ENCODE measurements around the gene TEN1.

TEN1 gene

DNA sequence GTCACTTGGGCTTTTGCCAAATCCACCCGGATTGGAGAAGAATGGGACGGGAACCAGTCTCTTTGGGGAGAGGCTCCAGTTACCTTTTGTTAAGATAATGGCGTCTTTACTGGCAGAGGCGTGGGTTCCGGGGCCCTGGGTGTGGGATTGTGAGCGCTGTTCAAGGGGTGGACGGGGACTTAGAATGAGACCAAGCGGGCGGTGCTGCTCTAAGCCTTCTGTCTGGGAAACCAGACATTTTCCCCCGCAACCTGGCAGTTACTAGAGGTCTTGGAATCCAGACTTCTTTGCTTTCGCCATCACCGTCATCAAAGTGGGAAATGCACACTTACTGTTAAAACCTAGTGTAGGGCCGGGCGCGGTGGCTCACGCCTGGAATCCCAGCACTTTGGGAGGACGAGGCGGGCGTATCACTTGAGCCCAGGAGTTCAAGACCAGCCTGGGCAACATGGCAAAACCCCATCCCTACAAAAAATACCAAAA, 706 bp downstream of the TEN1 start:
- no peak for DNase-seq

DNA sequence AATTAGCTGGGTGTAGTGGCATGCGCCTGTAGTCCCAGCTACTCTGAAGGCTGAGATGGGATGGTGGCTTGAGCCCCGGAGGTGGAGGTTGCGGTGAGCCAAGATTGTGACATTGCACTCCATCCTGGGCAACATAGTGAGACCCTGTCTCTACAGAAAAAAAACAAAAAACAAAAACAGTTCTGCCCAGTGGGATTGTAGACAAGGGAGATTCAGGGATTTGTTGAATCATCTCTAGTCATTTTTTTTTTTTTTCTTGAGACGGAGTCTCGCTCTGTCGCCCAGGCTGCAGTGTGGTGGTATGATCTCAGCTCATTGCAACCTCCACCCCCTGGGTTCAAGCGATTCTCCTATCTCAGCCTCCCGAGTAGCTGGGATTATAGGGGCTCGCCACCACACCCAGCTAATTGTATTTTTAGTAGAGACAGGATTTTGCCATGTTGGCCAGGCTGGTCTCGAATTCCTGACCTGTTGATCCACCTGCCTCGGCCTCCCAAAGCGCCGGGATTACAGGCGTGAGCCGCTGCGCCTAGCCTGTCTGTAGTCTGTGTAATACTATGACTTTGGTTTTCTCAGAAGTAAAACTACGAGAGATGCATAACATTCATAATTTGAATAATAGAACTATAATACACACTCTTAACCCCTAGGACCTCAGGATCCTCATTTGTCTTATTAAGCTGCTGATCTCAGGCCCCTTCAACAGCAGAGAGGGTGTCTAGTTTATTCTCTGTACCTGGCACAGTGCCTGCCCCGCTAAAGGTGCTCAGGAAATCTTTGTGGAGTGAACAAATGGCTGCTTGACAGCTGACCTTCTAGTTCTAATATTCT, 1.4 kb downstream of the TEN1 start:
- no peak for DNase-seq

DNA sequence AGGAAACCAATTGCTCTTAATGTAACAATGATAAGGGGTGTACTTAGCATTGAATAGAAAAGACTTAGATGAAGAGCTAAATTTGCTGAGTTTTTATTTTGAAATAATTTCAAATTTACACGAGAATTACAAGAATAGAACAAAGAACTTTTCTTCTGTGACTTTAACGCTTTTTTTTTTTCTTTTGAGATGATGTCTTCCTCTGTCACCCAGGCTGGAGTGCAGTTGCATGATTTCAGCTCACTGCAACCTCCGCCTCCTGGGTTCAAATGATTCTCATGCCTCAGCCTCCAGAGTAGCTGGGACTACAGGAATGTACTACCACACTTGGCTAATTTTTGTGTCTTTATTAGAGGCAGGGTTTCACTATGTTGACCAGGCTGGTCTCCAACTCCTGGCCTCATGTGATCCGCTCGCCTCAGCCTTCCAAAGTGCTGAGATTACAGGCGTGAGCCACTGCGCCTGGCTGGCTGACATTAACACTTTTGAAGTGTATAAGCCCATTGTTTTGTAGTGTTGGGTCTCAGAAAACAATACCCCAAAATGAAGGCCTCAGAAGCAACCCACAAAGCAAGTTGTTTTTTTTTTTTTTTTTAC, 2.1 kb downstream of the TEN1 start:
- DNase-seq: no peak

GRCh38 chr17:75983501-75984181, 4.6 kb downstream of the TEN1 start:
- no peak for DNase-seq

- no peak for DNase-seq
Observed at GRCh38 chr17:75985986-75986385, 6.9 kb downstream of the TEN1 start.

GRCh38 chr17:75987041-75987440, 8.0 kb downstream of the TEN1 start:
- no peak for DNase-seq

DNA sequence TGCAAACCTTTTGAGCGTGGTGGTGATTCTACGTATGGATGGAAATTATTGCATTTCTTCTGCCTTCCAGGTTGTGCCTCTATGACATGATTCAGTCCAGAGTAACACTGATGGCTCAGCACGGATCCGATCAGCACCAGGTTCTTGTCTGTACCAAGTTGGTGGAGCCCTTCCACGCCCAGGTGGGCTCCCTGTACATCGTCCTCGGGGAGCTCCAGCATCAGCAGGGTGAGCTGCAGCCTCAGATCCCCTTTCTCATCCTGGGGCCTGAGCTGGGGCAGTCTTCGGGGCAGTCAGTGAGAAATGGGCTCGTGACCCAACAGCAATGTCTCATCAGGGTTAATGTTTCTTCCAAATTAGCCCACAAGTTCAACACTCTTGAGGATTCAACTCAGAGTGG, 12.4 kb downstream of the TEN1 start:
- DNase-seq: no peak

GRCh38 chr17:75994802-75995370, 15.8 kb downstream of the TEN1 start:
- no peak for DNase-seq

DNA sequence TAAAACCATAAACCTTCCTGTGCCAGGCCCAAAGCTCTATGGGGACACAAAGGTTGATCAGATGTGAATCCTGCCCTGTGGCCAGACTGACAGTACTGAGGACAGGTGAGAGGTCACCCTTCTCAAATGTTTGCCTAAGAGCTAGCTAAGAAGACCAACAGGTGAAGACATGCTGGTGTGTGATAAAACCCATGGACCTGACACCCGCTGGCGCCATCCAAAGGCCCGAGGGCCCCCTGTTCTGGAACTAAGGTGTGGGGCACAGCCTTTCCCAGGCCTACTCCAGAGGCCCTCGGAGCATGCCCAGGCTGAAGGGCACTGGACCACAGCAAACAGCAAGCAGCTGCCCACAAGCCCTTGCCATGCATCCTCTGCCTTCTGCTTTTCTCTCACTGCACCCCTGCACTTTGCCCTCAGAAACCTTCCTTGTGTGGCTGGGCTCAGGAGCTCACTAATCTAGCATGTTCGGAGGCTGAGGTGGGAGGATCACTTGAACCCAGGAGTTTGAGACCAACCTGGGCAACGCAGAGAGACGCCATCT, 16.4 kb downstream of the TEN1 start:
- no peak for DNase-seq

DNA sequence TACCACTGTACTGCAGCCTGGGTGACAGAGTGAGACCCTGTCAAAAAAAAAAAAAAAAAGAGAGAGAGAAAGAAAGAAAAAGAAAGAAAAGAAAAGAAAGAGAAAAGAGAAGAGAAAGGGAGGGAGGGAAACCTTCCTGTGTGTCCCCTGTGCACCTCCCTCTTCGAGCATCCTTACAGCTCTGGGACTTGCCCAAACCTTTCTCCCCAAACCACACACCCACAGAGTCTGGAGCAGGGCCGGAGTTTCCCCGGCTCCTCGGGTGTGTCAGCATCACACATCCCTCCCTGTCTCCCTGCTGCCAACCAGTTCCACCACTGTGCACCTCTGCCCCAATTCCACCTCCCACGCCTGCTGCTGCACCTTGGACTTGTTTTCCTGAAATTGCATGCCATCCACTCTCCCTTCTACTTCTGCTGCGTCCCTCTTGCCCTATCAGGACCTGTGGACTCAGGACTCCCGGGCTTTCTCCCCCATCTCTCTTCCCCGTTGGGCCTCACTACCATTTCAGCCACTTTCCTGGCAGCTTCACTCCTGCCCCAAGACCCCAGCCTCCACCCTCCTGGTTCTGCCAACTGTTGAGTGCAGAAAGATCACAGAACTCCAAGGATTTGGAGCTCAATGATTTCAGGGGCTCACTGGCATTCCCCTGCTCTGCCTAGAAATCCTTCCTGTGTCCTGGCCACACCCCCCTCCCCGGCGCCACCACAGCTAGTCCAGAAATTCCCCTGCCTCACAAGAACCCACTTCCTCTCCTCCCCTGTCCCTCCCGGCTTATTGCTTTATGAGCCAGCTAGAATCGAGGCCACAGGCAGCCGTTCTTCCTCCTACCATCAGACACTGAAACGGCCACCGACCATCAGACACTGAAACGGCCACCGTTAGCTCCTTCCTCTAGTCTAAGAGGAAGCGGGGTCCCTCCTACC, 17.9 kb downstream of the TEN1 start:
- no peak for DNase-seq

GRCh38 chr17:75998327-75998795, 19.3 kb downstream of the TEN1 start:
- no peak for DNase-seq

DNA sequence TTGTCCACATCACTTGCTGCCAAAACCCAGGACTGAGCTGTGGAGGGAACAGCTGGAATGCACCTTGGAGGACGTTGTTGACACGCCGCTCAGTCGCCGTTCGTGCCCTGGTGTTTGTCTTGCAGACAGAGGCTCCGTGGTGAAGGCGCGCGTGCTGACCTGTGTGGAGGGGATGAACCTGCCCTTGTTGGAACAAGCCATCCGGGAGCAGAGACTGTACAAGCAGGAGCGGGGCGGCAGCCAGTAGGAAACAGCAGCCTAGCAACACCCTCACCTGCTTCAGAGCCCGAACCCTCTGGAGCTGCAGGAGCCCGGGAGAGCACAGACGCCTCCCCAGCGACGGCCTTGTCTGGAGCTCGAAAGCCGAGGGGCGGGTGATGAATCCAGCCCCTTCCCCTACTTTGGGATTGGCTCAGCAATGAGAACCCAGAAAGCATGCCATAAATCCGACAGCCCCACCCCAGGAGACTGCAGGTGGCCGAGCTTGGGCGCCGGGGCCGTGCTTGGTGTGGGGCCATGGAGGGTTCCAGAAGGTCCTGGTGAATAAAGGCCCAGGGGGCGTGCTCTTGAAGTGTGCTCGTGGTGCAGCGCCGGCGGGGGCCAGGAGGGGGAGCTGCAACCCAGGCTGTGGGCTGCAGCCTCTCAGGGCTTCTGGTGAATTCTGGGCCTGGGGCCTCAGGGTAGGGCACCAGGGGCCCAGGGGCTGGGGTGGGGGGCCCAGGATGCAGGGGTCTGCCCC, 21.1 kb downstream of the TEN1 start:
- peak; percentile 54 for DNase-seq

DNA sequence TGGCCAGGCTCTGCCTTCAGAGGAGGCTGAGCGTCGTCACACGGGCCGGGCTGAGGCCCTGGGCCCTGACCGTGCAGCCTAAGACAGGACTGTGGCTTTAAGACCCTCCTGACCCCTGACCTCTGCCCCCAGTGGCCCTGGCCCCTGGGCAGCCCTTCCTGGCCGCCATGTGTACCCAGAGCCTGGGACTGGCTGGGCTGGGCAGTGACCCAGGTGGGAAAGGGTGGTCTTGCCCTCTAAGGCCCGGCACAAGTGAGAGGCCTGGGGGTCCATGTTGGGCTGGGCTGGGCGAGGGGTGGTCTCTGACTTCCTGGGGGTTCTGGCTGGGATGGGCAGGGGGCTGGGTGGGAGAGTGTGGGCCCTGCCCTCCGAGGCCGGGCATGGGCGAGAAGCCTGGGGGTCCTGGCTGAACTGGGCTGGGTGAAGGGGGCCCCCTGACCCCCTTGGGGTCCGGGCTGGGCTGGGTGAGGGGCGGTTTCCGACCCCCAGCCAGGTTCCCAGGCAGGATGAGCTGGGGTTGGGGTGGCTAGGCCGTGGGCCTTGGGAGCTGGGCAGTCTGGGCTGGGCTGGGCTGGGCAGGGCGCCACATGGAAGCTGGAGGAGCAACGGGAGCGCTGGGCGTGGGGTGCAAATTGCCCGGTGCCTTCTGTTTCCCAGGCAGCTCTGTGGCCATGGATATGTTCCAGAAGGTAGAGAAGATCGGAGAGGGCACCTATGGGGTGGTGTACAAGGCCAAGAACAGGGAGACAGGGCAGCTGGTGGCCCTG, 21.9 kb downstream of the TEN1 start, which contains the start of gene CDK3:
CDK3 (plus strand) TSS at position 101 of the 767 bp plus-strand sequence; CDS start at position 672, 571 bp downstream.
- no peak for DNase-seq

GRCh38 chr17:76002100-76002499, 23.1 kb downstream of the TEN1 start:
- DNase-seq: no peak

DNA sequence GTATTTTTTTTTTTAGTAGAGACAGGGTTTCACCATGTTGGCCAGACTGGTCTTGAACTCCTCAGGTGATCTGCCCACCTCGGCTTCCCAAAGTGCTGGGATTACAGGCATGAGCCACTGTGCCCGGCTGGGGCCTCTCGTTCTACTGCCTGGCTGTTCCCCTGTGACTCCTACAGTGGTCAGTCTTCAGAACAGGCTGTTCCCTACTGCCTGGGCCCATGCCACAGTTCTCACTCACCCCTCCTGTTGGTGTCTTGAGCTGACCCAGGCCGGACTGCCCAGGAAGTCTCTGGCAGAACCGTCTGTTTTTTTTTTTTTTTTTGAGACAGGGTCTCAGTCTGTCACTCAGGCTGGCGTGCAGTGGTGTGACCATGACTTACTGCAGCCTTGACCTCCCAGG, 24.9 kb downstream of the TEN1 start:
- DNase-seq: no peak

- DNase-seq: no peak
Observed at GRCh38 chr17:76004750-76005262, 25.8 kb downstream of the TEN1 start.

DNA sequence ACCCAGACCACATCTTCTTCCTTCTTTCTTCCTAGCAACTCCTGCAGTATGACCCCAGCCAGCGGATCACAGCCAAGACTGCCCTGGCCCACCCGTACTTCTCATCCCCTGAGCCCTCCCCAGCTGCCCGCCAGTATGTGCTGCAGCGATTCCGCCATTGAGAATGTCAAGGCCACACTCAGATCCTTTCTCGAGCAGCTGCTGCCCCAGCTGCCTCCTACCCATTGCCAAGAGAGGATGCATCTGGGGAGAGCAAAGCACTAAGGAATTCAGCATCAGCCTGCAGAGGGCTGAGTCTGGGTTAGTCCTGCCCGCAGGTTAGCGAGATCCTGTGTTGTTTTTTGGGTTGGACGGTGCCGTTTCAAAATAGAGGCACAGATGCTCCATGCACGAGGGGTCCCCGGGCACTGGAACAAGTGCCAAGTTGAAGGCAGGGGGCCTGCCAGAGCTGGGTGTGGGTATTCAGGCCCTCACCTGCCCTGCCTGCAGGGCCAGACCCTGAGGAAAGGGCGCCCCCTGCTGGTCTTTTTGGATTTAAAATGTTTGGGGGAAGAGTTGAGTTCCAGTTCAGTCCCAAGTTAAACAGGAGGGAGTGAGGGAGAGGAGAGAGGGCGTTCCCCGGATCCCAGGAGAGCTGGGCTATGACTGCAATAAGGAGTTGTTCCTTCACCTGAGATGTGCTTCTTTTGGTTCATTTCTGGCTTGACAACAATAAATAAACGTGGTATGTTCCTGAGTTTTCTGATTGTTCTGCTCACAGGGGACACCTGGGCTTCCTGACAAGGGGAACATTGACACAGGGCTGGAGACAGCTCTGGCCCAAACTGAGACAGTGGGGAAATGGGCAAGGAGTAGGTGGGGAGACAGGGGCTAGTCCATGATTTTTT, 26.5 kb downstream of the TEN1 start:
- DNase-seq: peak; percentile 81

GRCh38 chr17:76007131-76007849, 28.2 kb downstream of the TEN1 start:
- no peak for DNase-seq
